Spleen (tissue), 11 donors: ENCODE measurements around the gene CHRNG. TPM values are rescaled to one million over a fixed set of nuclear protein-coding genes. Genes with fewer than 3 reads are reported as not detected.

Experiments used
- DNase-seq: peaks from one replicate; pipeline ENCODE4 v3.0.0-alpha.2; 2020
- H3K27ac ChIP-seq, 8 donors: fragments of 200-600 bp; sonication (generic) in 7 of 8; 1 replicate in 4 of 8; 2 replicates in 4 of 8; pipeline versions ENCODE4 v1.5.0 to v1.8.0; 2016 to 2021; ENCODE audit warnings: inconsistent platforms in 4 of 8, mild to moderate bottlenecking in 4 of 8, moderate library complexity in 1 of 8
- H3K27me3 ChIP-seq, 7 donors: fragments of 200-600 bp; sonication (generic) in 6 of 7; replicated peaks in 1 of 7; 1 replicate in 4 of 7; 2 replicates in 3 of 7; pipeline versions ENCODE4 v1.5.0 to v1.8.0; 2016 to 2021; ENCODE audit warnings: inconsistent platforms in 3 of 7, mild to moderate bottlenecking in 1 of 7
- H3K36me3 ChIP-seq, 6 donors: fragments of 200-600 bp; sonication (generic) in 5 of 6; 1 replicate in 4 of 6; 2 replicates in 2 of 6; pipeline versions ENCODE4 v1.5.0 to v1.8.0; 2016 to 2021; ENCODE audit warnings: inconsistent platforms in 2 of 6
- H3K4me1 ChIP-seq, 6 donors: fragments of 200-600 bp; sonication (generic) in 5 of 6; 1 replicate in 3 of 6; 2 replicates in 3 of 6; pipeline versions ENCODE4 v1.5.0 to v1.8.0; 2016 to 2021; ENCODE audit warnings: inconsistent platforms in 3 of 6
- H3K4me3 ChIP-seq, 8 donors: fragments of 200-600 bp; sonication (generic) in 7 of 8; 1 replicate in 4 of 8; 2 replicates in 4 of 8; pipeline versions ENCODE4 v1.5.0 to v1.8.0; 2016 to 2021; ENCODE audit warnings: inconsistent platforms in 4 of 8, mild to moderate bottlenecking in 4 of 8, moderate library complexity in 2 of 8
- H3K9me3 ChIP-seq, 8 donors: fragments of 200-600 bp; sonication (generic) in 7 of 8; 1 replicate in 4 of 8; 2 replicates in 4 of 8; pipeline versions ENCODE4 v1.5.0 to v1.8.0; 2016 to 2021; ENCODE audit warnings: inconsistent platforms in 4 of 8
- POLR2A ChIP-seq, 3 donors: fragments of 450-650 bp; IDR thresholded peaks; one replicate each; pipeline ENCODE4 v1.5.1; 2017; ENCODE audit warnings: antibody characterized with exemption in 3 of 3, mild to moderate bottlenecking in 1 of 3
- POLR2AphosphoS5 ChIP-seq, 3 donors: sonication (generic); formaldehyde crosslinking; IDR thresholded peaks; one replicate each; pipeline ENCODE4 v1.5.1; 2017; ENCODE audit warnings: antibody characterized with exemption in 3 of 3
- WGBS, 5 donors: extraction: QIAGEN DNeasy Blood & Tissue Kit in 3 of 5; methylation state at CpG; one replicate each; pipeline versions ENCODE4 v1.1.5 to v1.1.7; 2013 to 2018; 5-methylcytosine and 5-hydroxymethylcytosine counted together
- intact Hi-C: fragments of 100-400 bp; cut with DNase I; formaldehyde crosslinking; loops from one replicate; pipeline ENCODE4 v1.15.0; 2023; ENCODE audit warnings: low total_unique reads
- polyA plus RNA-seq, 3 donors: library from polyadenylated mRNA; stranded (reverse); fragments of 200-250 nt; gene quantifications; one replicate each; pipeline ENCODE4 v1.2.1, GENCODE V29; 2013
- total RNA-seq, 7 donors: library from RNA; depleted of rRNA in 3 of 7; stranded (reverse); fragments of >200 nt in 3 of 7; fragmentation: NEBNext Ultra II Directional in 4 of 7; extraction: Animal tissue kit (Norgen Biotek cat#: 25700) in 4 of 7; gene quantifications; one replicate each; pipeline versions ENCODE4 v1.1.0 to v1.2.1, GENCODE V29; 2016 to 2021
- TF ChIP-seq, protein P1 (sequence below), 11 experiments: fragments of 200-600 bp in 7 of 11; fragments of 450-650 bp in 4 of 11; sonication (generic) in 4 of 11; IDR thresholded peaks in 8 of 11; conservative IDR thresholded peaks in 3 of 11; 1 replicate in 7 of 11; 2 replicates in 4 of 11; pipeline versions ENCODE4 v1.4.0 to v1.8.0; 2016 to 2021; ENCODE audit warnings: antibody characterized with exemption in 11 of 11, inconsistent platforms in 4 of 11, mild to moderate bottlenecking in 1 of 11
- donor health status: healthy with polysubstance abuse.
- donor health status: DM: no; HTN: no; CAD: no; lungs with moderate emphysema.
- donor health status: DM: no; HTN: no; CAD: no.
- donor health status: Bipolar disorder and iron deficiency.
- donor health status: healthy.
- donor health status: DM: no; HTN: no; CAD: no.
- donor health status: DM: yes; HTN: yes; CAD: no.

Gene CHRNG
- total and polyA plus RNA-seq, 10 donors = 0.06 TPM; not detected in 9

DNA sequence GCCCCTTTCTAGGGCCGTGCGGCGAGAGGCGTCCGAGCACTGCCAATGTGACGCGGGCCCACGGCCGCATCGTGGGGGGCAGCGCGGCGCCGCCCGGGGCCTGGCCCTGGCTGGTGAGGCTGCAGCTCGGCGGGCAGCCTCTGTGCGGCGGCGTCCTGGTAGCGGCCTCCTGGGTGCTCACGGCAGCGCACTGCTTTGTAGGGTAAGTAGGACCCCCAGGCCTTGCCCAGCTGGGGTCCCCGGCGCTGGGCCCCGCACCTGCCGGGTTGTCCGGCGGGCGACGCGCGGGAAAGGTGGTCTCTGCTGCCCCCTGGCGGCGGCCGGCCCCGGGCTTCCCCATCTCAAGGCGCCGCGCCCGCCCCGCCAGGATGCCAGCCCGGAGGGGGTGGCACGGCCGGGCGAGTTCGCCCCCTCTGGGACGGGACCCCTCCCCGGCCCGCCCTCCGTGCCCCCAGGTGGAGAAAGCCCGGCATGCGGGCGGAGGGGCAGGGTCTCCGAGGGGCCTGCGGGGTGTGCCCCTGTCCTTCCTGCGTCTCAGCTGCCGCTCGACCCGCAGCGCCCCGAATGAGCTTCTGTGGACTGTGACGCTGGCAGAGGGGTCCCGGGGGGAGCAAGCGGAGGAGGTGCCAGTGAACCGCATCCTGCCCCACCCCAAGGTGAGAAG, 17.4 kb upstream of the CHRNG start:
- DNase-seq = peak; percentile 90
- Histone ChIP-seq H3K4me3 (peak overlapping the region; percentile 4 to 68 (median 32)), H3K4me1 (peaks cover 10 to 37% (median 32%) of the 10 kb centered on the region in 6 donors), H3K27ac (no peak overlapping the region), H3K36me3 (no peaks in the 10 kb centered on the region), H3K9me3 (no peaks in the 10 kb centered on the region), H3K27me3 (peaks cover 12 to 96% (median 56%) of the 10 kb centered on the region in 7 donors)
- WGBS, 5 donors = 3 to 11% (median 8%) methylated on average over 16 to 66 of the region's 66 CpGs; no CpG with 5 or more reads in 1 of the 5 donors
- TF ChIP-seq, protein P1, sequence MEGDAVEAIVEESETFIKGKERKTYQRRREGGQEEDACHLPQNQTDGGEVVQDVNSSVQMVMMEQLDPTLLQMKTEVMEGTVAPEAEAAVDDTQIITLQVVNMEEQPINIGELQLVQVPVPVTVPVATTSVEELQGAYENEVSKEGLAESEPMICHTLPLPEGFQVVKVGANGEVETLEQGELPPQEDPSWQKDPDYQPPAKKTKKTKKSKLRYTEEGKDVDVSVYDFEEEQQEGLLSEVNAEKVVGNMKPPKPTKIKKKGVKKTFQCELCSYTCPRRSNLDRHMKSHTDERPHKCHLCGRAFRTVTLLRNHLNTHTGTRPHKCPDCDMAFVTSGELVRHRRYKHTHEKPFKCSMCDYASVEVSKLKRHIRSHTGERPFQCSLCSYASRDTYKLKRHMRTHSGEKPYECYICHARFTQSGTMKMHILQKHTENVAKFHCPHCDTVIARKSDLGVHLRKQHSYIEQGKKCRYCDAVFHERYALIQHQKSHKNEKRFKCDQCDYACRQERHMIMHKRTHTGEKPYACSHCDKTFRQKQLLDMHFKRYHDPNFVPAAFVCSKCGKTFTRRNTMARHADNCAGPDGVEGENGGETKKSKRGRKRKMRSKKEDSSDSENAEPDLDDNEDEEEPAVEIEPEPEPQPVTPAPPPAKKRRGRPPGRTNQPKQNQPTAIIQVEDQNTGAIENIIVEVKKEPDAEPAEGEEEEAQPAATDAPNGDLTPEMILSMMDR (IDR thresholded peaks at IDR 0.05 in 8 of 11, conservative IDR thresholded peaks at IDR 0.05 in 3 of 11) = peak in 10 of 11 experiments; percentile 36 to 96 (median 92)
- no peak for TF ChIP-seq POLR2AphosphoS5 (IDR thresholded peaks at IDR 0.05)
- intact Hi-C loops = loop anchor here (10.0 kb wide), 1 partner anchor 67 kb away; the partner anchor contains the start of gene ALPI

DNA sequence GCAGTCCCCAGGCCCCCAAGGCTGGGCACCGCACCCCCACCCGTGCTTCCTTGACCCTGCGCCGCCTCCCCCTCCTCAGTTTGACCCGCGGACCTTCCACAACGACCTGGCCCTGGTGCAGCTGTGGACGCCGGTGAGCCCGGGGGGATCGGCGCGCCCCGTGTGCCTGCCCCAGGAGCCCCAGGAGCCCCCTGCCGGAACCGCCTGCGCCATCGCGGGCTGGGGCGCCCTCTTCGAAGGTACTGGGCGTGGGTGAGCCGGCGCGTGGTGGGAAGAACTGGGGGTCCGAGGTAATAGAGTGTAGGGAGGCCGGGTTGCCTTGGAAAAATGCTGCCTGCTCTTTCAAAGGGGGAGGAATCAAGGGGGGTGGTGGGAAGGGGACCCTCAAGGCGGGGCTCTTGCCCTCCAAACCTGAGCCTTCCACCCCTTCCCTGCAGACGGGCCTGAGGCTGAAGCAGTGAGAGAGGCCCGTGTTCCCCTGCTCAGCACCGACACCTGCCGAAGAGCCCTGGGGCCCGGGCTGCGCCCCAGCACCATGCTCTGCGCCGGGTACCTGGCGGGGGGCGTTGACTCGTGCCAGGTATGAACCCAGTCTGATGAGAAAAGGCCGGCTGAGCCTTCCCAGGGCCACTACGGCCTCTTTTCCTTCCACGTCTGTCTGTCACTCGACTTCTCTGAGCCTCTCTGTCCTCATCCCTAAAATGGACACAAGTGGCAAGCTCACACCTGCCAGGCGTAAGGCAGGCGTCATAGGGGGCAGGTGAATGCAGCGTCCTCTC, 16.7 kb upstream of the CHRNG start:
- no peak overlapping the region for H3K27ac ChIP-seq
- H3K27me3 ChIP-seq = peaks cover 12 to 100% (median 56%) of the 10 kb centered on the region in 7 donors
- H3K4me1 ChIP-seq = peaks cover 10 to 37% (median 32%) of the 10 kb centered on the region in 6 donors
- peak overlapping the region; percentile 4 to 68 (median 32) for H3K4me3 ChIP-seq
- TF ChIP-seq, protein P1 (IDR thresholded peaks at IDR 0.05 in 8 of 11, conservative IDR thresholded peaks at IDR 0.05 in 3 of 11) = no peak
- no peak for TF ChIP-seq POLR2A (IDR thresholded peaks at IDR 0.05)
- no peak for TF ChIP-seq POLR2AphosphoS5 (IDR thresholded peaks at IDR 0.05)
- H3K9me3 ChIP-seq = no peaks in the 10 kb centered on the region
- intact Hi-C loops = loop anchor here (10.0 kb wide), 1 partner anchor 68 kb away; the partner anchor contains the start of gene ALPI
- 16 to 35% (median 27%) methylated on average over 19 to 46 of the region's 46 CpGs for WGBS, 5 donors
- DNase-seq = no peak
- H3K36me3 ChIP-seq = no peaks in the 10 kb centered on the region

DNA sequence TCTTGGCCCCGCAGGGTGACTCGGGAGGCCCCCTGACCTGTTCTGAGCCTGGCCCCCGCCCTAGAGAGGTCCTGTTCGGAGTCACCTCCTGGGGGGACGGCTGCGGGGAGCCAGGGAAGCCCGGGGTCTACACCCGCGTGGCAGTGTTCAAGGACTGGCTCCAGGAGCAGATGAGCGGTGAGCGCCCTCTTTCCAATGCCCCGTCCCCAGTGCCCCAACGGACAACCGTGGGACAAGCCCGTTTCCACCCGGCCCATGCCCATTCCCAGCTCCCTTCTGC, 16.1 kb upstream of the CHRNG start:
- H3K27me3 ChIP-seq = peaks cover 12 to 100% (median 56%) of the 10 kb centered on the region in 7 donors

More for the DNA sequence above, 16.1 kb upstream of the CHRNG start:
- intact Hi-C loops = loop anchor here (10.0 kb wide), 1 partner anchor 69 kb away; the partner anchor contains the start of gene ALPI
- Histone ChIP-seq H3K36me3 (no peaks in the 10 kb centered on the region), H3K9me3 (no peaks in the 10 kb centered on the region), H3K27ac (no peak overlapping the region), H3K4me3 (peak overlapping the region in 5 of 8 donors; percentile 15 to 63 (median 22)), H3K4me1 (peaks cover 10 to 37% (median 32%) of the 10 kb centered on the region in 6 donors)
- no peak for DNase-seq
- TF ChIP-seq POLR2A (IDR thresholded peaks at IDR 0.05) (no peak), POLR2AphosphoS5 (IDR thresholded peaks at IDR 0.05) (no peak)
- TF ChIP-seq, protein P1 (IDR thresholded peaks at IDR 0.05 in 8 of 11, conservative IDR thresholded peaks at IDR 0.05 in 3 of 11) = no peak
- 14 to 20% (median 16%) methylated on average over 1 to 16 of the region's 16 CpGs for WGBS, 5 donors
